ENCODE results near the gene KLHDC4.

DNA sequence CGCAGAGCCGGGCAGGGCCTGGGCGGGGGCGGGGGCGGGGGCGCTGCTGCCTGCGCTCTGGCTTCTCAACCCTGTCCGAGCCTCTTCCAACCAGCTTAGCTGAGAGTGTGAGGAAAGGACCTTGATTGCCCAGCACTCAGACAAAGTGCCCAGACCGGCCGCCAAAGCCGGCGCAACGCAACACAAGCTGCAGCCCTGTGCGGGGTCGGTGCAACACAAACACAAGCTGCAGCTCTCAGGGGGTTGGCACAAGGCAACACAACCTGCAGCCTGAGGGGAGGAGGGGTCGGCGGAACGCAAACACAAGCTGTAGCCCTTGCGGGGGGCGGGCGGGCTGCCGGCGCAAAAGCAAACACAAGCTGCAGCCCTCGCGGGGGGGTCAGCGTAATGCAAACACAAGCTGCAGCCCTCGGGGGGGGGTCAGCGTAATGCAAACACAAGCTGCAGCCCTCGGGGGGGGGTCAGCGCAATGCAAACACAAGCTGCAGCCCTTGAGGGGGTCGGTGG, 60.0 kb downstream of the KLHDC4 start:
- TF ChIP-seq, protein P1, sequence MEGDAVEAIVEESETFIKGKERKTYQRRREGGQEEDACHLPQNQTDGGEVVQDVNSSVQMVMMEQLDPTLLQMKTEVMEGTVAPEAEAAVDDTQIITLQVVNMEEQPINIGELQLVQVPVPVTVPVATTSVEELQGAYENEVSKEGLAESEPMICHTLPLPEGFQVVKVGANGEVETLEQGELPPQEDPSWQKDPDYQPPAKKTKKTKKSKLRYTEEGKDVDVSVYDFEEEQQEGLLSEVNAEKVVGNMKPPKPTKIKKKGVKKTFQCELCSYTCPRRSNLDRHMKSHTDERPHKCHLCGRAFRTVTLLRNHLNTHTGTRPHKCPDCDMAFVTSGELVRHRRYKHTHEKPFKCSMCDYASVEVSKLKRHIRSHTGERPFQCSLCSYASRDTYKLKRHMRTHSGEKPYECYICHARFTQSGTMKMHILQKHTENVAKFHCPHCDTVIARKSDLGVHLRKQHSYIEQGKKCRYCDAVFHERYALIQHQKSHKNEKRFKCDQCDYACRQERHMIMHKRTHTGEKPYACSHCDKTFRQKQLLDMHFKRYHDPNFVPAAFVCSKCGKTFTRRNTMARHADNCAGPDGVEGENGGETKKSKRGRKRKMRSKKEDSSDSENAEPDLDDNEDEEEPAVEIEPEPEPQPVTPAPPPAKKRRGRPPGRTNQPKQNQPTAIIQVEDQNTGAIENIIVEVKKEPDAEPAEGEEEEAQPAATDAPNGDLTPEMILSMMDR (conservative IDR thresholded peaks at IDR 0.05; ENCODE audit: low read length), result no peak
- no peak for TF ChIP-seq EZH2phosphoT487 (IDR thresholded peaks at IDR 0.05; ENCODE audit: borderline replicate concordance, low read depth, low read length)

Data from OCI-LY7 (cell line).